Adrenal gland (tissue), 5 donors: ENCODE results near the gene CCDC83.

Experiments
- POLR2A ChIP-seq, 2 donors: fragments of 450-650 bp; IDR thresholded peaks; one replicate each; pipeline ENCODE4 v1.6.1; 2017; ENCODE audit warnings: antibody characterized with exemption in 2 of 2, mild to moderate bottlenecking in 2 of 2, moderate library complexity in 1 of 2
- TF ChIP-seq, protein P1 (sequence below), 6 experiments: fragments of 450-650 bp in 4 of 6; fragments of 200-600 bp in 2 of 6; sonication (generic) in 1 of 6; IDR thresholded peaks; 1 replicate in 5 of 6; 2 replicates in 1 of 6; pipeline versions ENCODE4 v1.5.1 to v1.8.0; 2016 to 2021; ENCODE audit warnings: antibody characterized with exemption in 6 of 6, mild to moderate bottlenecking in 2 of 6, moderate library complexity in 1 of 6
- donor health status: DM: no; HTN: no; CAD: no.

DNA sequence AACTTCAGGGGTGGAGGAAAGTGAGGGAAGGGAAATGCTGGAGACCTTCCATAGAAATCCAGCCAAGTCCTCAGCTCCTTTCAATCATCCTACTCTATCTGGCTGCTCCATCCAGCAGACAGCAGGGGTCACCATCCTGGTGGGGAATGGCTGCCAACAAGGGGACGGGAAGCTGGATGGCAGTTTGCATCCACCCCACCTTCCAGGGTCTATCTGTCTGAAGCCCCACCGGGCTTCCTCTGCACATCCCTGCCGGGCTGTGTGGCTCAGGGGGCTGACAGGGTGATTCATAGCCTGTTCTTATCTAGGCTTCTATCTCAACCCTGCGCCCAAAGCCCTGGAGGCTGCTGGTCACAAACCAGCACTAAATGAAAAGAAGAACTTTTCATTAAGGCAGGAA is 45.3 kb upstream of the CCDC83 start:
- TF ChIP-seq, protein P1, sequence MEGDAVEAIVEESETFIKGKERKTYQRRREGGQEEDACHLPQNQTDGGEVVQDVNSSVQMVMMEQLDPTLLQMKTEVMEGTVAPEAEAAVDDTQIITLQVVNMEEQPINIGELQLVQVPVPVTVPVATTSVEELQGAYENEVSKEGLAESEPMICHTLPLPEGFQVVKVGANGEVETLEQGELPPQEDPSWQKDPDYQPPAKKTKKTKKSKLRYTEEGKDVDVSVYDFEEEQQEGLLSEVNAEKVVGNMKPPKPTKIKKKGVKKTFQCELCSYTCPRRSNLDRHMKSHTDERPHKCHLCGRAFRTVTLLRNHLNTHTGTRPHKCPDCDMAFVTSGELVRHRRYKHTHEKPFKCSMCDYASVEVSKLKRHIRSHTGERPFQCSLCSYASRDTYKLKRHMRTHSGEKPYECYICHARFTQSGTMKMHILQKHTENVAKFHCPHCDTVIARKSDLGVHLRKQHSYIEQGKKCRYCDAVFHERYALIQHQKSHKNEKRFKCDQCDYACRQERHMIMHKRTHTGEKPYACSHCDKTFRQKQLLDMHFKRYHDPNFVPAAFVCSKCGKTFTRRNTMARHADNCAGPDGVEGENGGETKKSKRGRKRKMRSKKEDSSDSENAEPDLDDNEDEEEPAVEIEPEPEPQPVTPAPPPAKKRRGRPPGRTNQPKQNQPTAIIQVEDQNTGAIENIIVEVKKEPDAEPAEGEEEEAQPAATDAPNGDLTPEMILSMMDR (IDR thresholded peaks at IDR 0.05) = no peak
- no peak for TF ChIP-seq POLR2A (IDR thresholded peaks at IDR 0.05)
